Natural killer cell treated with Interleukin-12 subunit alpha and Interleukin-12 subunit beta and Interleukin-15 and Interleukin-18, amount 100 ng/mL, for 72 hours (primary cell): Measurements from ENCODE around the gene PDGFC. TPM values are rescaled to one million over a fixed set of nuclear protein-coding genes. Genes with fewer than 3 reads are reported as not detected.
"Not testable (repeated sequence)": the region's sequence is repeated elsewhere in the genome, so short reads cannot be mapped to it uniquely, and the experiment has no call there.

Experiments
- ATAC-seq, 2 donors: fragments of 150-1000 bp; cut with Tn5 transposase in 1 of 2; sonication (Bioruptor Pico), chemical (Tn5 transposase) in 1 of 2; 2 replicates each; pipeline ENCODE4 v1.10.0; 2021
- DNase-seq: peaks from one replicate; pipeline ENCODE4 v3.0.0; 2022; ENCODE audit warnings: low spot score
- H3K27ac Mint-ChIP-seq, 2 donors: 1 replicate in 1 of 2; 2 replicates in 1 of 2; pipeline ENCODE4 v1.8.0; 2022; ENCODE audit warnings: mixed read lengths in 2 of 2, mild to moderate bottlenecking in 1 of 2, moderate library complexity in 1 of 2
- H3K27me3 Mint-ChIP-seq, 2 donors: 1 replicate in 1 of 2; 2 replicates in 1 of 2; pipeline ENCODE4 v1.8.0; 2022; ENCODE audit warnings: mixed read lengths in 2 of 2
- H3K36me3 Mint-ChIP-seq: one replicate; pipeline ENCODE4 v1.8.0; 2022; ENCODE audit warnings: mixed read lengths
- H3K4me1 Mint-ChIP-seq, 2 donors: 1 replicate in 1 of 2; 2 replicates in 1 of 2; pipeline ENCODE4 v1.8.0; 2022; ENCODE audit warnings: low read depth in 2 of 2, mixed read lengths in 2 of 2, mild to moderate bottlenecking in 1 of 2
- H3K4me3 Mint-ChIP-seq: one replicate; pipeline ENCODE4 v1.8.0; 2022; ENCODE audit warnings: mixed read lengths
- H3K9me3 Mint-ChIP-seq: 2 replicates; pipeline ENCODE4 v1.8.0; 2022; ENCODE audit warnings: mixed read lengths
- total RNA-seq, 2 donors: library from RNA; stranded (reverse); gene quantifications; one replicate each; pipeline ENCODE4 v1.2.3, GENCODE V29; 2022

Gene PDGFC
- total RNA-seq, 2 donors from 2014 or later, result not detected

DNA sequence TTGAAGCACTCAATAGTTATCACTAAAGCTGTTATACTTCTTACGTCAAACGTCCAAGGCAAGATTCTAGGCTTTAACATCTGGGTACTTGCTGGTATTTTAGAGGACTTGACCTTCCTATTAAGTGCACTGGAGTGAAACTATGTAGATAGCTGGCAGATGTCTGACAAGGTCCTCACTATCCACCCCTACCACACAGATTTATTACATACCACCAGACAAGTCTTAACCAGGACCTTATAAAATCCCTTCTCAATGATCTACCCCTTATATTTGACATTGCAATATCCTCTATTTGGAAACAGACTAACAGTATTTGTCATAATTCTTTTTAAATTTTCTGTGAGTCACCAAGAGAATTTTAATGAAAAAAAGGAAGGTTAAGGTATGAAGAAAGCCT, 78.8 kb downstream of the PDGFC start:
- H3K36me3 Mint-ChIP-seq, result no peaks in the 10 kb centered on the region

DNA sequence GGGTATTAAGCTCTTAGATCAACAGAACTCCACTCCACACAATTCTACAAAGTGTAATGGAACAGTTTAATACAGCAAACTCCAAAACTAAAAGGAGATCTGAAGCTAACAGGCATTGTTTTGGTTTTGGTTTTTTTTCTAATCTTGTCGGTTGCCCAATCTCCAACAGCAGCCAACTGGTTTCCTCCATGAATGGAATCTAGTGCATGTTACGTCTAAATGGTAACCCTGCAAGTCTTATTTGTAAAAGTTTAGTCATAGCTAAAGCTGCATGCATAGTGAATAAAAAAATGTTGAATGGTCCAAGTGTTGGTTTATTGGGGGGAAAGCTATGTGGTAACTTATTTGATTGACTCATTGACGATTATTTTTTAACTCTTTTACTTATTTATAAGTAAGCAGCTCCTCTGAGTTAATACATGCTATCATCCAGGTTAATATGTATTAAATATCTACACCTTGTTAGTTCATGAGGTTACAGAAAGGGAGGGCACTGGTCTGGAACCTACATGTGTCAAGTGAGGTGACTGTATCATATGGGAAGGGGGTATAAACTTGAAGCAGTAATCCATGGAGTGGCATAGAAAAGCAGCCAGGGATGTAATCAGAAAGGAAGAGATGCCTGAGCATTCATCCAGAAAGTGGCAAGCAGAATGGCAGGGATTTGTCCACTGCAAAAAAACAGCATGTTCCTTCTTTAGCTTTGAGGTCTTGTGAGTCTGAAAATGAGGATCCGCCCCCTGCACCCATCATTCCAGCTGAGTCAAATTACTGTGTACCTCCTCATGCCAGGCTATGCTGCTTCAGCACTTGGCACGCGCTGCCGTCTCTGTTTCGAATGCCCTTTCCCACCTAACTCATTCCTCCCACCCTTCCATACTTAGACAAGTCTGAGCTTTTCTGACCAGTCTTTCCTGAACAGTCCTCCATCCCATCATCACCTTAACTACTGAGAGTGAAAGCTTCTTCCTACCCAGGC, 81.7 kb downstream of the PDGFC start:
- no peak for ATAC-seq
- Mint-ChIP-seq H3K27ac (no peak overlapping the region), H3K4me1 (no peaks in the 10 kb centered on the region), H3K36me3 (no peaks in the 10 kb centered on the region), H3K4me3 (no peak overlapping the region), H3K9me3 (no peaks in the 10 kb centered on the region), H3K27me3 (no peaks in the 10 kb centered on the region)
- no peak for DNase-seq

More for the DNA sequence above, 78.8 kb downstream of the PDGFC start:
- H3K27ac Mint-ChIP-seq, result no peak overlapping the region
- ATAC-seq, result no peak
- H3K4me3 Mint-ChIP-seq, result no peak overlapping the region
- no peaks in the 10 kb centered on the region for H3K4me1 Mint-ChIP-seq
- no peaks in the 10 kb centered on the region for H3K9me3 Mint-ChIP-seq
- no peak for DNase-seq
- H3K27me3 Mint-ChIP-seq, result no peaks in the 10 kb centered on the region

DNA sequence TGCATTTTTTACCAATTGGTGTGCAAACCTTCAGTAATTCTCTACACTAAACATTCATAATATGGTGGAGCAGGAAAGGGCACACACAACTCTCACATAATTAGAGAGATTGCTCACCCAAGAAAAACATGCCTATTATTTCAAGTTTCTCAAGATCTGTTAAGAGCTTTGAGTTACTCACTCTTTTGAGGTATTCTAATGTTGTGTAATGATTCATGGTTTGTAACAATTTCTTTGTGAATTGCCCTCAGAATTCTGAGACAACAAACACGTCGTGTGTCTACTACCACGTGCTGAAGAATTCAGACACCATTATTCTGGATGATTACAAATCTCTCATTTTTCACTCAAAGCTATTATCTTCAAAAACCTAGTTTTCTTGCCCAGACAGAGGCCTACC, 82.8 kb downstream of the PDGFC start:
- Mint-ChIP-seq H3K4me1 (no peaks in the 10 kb centered on the region), H3K27me3 (no peaks in the 10 kb centered on the region), H3K27ac (no peak overlapping the region), H3K9me3 (no peaks in the 10 kb centered on the region), H3K4me3 (no peak overlapping the region), H3K36me3 (no peaks in the 10 kb centered on the region)
- no peak for ATAC-seq
- DNase-seq, result no peak

DNA sequence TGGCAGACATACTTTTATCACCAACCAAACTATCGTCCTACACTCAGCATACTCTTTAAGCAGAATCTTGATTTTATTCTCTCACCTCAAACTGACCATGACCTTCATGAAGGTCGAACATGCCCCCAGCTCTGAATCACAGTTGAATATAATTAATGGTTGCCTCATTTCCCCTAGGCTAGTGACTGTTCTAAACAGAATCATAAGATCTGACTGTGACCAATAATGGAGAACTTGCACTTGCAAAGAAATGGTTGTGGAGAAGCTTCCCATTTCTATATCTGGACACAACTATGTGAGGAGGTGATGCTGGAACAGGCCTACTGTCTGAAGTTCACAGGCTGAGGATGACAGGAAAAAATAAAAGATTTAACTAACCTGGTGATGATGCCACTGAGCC, 85.1 kb downstream of the PDGFC start:
- H3K4me1 Mint-ChIP-seq, result no peaks in the 10 kb centered on the region
- no peaks in the 10 kb centered on the region for H3K27me3 Mint-ChIP-seq
- H3K36me3 Mint-ChIP-seq, result peaks cover 5% of the 10 kb centered on the region

DNA sequence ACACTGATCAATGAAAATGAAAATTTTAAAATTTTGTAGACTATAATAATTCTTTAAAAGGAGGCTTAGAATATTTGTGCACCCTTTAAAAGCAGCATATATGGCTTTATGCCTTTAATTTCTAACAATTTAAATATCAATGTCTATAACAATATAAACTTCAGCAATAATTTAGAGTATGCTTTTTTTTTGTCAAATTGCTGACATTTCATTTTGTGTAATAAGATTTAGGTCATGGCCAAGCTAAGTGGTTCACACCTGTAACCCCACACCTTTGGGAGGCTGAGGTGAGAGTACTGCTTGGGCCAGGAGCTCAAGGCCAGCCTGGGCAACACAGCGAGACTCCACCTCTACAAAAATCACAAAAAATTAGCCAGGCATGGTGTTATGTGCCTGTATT, 86.2 kb downstream of the PDGFC start:
- no peak overlapping the region for H3K4me3 Mint-ChIP-seq
- H3K9me3 Mint-ChIP-seq, result peaks cover 7% of the 10 kb centered on the region
- H3K36me3 Mint-ChIP-seq, result peaks cover 5% of the 10 kb centered on the region
- ATAC-seq (no peak), DNase-seq (no peak)
- H3K4me1 Mint-ChIP-seq, result no peaks in the 10 kb centered on the region
- H3K27ac Mint-ChIP-seq, result no peak overlapping the region
- no peaks in the 10 kb centered on the region for H3K27me3 Mint-ChIP-seq

More for the DNA sequence above, 85.1 kb downstream of the PDGFC start:
- Mint-ChIP-seq H3K27ac (no peak overlapping the region), H3K4me3 (no peak overlapping the region), H3K9me3 (peaks cover 3% of the 10 kb centered on the region)
- DNase-seq (no peak), ATAC-seq (no peak)

DNA sequence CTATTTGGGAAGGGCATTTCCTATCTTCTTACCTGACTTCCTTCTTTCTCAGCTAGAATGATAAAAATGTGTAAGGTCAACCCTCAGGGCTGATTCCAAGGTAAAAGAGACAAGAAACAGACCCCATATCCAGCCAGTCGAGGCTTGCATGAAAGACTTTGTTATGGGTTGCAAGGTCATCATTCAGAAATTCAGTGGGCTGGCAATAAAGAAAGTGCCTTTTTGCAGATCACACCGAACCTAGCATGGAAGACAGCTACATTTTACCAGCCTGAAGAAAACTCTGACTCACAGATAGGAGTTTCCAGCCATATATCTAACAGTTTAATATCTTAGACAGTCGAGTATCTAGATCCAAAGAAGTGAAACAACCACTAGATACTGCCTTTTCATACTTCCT, 87.4 kb downstream of the PDGFC start:
- Mint-ChIP-seq H3K27ac (no peak overlapping the region), H3K27me3 (no peaks in the 10 kb centered on the region), H3K4me3 (no peak overlapping the region), H3K9me3 (peaks cover 7% of the 10 kb centered on the region), H3K36me3 (peaks cover 5% of the 10 kb centered on the region), H3K4me1 (no peaks in the 10 kb centered on the region)
- DNase-seq, result no peak
- no peak for ATAC-seq

DNA sequence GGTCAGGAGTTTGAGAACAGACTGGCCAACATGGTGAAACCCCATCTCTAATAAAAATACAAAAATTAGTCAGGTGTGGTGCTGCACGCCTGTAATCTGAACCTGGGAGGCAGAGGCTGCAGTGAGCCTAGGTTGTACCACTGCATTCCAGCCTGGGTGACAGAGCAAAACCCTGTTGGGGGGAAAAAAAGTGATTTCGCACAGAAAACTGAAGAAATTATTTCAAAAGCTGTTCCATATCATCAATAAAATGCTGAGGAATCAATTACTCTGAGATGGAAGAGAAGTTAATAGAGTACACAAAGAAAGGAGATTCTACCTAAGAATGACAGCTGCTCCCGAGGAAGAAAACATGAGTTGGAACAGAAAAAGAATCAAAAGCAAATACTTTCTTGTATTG, 95.9 kb downstream of the PDGFC start:
- H3K4me3 Mint-ChIP-seq, result no peak overlapping the region
- no peak for DNase-seq
- no peaks in the 10 kb centered on the region for H3K27me3 Mint-ChIP-seq
- H3K36me3 Mint-ChIP-seq, result no peaks in the 10 kb centered on the region
- no peak for ATAC-seq
- peaks cover 14% of the 10 kb centered on the region for H3K9me3 Mint-ChIP-seq
- no peak overlapping the region for H3K27ac Mint-ChIP-seq
- H3K4me1 Mint-ChIP-seq, result no peaks in the 10 kb centered on the region

DNA sequence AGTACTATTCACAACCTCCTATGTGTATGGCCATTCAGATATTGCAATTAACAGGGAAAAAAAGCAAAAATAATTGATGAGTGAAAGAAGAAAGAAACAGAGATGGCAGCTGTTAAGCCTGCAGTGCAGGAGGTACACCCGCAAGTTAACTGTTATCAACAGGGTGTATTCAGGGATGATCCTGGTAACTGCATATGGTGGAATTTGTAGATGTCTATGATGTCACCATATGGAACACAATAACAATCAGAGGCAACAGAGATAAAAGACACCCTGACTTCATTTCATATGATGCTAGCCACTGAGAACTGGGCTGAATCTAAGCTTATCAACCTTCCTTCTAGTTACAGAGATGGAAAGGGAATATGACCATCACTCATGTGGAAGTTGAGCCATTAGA, 96.5 kb downstream of the PDGFC start:
- H3K4me1 Mint-ChIP-seq, result no peaks in the 10 kb centered on the region
- no peak for DNase-seq
- H3K27ac Mint-ChIP-seq, result no peak overlapping the region
- H3K9me3 Mint-ChIP-seq, result peaks cover 11% of the 10 kb centered on the region
- H3K36me3 Mint-ChIP-seq, result no peaks in the 10 kb centered on the region
- H3K27me3 Mint-ChIP-seq, result no peaks in the 10 kb centered on the region
- ATAC-seq, result no peak
- H3K4me3 Mint-ChIP-seq, result no peak overlapping the region

DNA sequence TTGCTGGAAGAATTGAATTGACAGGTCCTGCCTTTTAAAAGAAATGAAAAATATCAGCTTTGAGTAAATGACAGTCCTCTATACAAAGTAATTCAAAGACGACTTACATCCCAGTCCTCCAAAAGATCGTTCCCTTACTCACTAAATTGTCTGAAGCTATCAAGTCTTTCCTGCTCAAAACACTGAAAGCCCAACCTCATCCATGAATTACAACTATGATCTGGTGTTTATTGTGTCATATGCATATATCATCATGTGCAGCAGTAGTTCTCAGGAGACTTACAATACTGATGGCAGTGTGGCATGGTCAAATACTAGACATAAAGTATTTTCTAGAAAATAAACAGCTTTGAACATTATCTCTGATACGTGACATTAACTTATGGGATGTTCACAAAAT, 97.8 kb downstream of the PDGFC start:
- no peaks in the 10 kb centered on the region for H3K4me1 Mint-ChIP-seq
- H3K9me3 Mint-ChIP-seq, result peaks cover 11% of the 10 kb centered on the region
- ATAC-seq (no peak), DNase-seq (no peak)
- H3K27ac Mint-ChIP-seq, result no peak overlapping the region
- H3K36me3 Mint-ChIP-seq, result no peaks in the 10 kb centered on the region
- no peaks in the 10 kb centered on the region for H3K27me3 Mint-ChIP-seq
- no peak overlapping the region for H3K4me3 Mint-ChIP-seq

DNA sequence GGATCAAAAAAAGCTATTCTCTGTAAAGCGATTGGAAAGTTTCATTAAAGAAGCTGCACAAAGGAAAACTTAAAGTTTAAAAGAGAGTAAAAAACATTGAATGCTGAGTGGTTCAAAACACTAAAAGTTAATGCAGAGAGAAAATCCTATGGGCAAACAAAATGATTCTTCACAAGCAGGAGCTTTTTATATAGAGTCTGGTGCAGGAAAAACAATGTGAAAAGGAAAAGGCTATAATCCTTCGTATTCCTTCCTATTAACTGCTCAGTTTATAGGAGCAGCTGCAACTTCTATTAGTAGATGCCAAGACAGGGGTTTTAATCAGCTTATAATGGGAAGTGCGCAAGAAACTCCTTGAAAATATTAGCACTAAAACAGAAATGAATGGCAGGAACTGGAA, 100.7 kb downstream of the PDGFC start:
- Mint-ChIP-seq H3K27me3 (no peaks in the 10 kb centered on the region), H3K9me3 (peaks cover 9% of the 10 kb centered on the region), H3K36me3 (no peaks in the 10 kb centered on the region), H3K4me1 (no peaks in the 10 kb centered on the region), H3K4me3 (no peak overlapping the region), H3K27ac (no peak overlapping the region)
- DNase-seq, result no peak
- no peak for ATAC-seq

DNA sequence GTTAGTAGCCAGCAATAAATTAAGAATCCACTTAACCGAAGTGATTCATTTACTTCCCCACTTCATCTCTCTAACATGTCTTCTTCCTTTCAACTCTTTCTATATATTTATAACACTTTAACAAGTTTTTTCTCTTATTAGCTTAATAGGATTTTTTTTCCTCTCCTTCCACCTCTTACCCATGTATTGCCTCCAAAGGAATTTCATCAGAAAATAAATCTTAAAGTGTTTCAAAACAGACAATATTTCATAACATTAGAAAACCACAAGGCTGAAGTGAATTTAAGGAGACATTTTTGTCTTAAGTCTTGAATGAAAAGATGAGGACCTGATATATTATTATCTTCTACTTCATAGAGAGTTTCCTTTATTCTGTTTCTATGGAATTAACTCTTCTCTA, 101.5 kb downstream of the PDGFC start:
- H3K27ac Mint-ChIP-seq, result no peak overlapping the region
- no peaks in the 10 kb centered on the region for H3K27me3 Mint-ChIP-seq
- no peaks in the 10 kb centered on the region for H3K36me3 Mint-ChIP-seq
- H3K4me3 Mint-ChIP-seq, result no peak overlapping the region
- peaks cover 7% of the 10 kb centered on the region for H3K9me3 Mint-ChIP-seq
- ATAC-seq, result no peak
- H3K4me1 Mint-ChIP-seq, result no peaks in the 10 kb centered on the region
- no peak for DNase-seq

DNA sequence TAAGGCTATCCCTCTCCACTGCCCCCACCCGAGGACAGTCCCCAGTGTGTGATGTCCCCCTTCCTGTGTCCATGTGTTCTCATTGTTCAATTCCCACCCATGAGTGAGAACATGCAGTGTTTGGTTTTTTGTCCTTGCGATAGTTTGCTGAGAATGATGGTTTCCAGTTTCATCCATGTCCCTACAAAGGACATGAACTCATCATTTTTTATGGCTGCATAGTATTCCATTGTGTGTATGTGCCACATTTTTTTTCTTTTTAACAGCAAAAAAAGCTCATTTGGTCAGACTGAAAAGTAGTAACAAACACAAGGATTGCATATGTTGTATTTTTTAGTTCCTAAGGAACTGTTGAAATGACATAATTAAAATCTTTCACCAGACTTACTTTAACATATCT, 105.5 kb downstream of the PDGFC start:
- not testable (repeated sequence) for H3K4me1 Mint-ChIP-seq, DNase-seq, ATAC-seq, H3K27me3 Mint-ChIP-seq, H3K27ac Mint-ChIP-seq, H3K4me3 Mint-ChIP-seq, H3K9me3 Mint-ChIP-seq, H3K36me3 Mint-ChIP-seq

DNA sequence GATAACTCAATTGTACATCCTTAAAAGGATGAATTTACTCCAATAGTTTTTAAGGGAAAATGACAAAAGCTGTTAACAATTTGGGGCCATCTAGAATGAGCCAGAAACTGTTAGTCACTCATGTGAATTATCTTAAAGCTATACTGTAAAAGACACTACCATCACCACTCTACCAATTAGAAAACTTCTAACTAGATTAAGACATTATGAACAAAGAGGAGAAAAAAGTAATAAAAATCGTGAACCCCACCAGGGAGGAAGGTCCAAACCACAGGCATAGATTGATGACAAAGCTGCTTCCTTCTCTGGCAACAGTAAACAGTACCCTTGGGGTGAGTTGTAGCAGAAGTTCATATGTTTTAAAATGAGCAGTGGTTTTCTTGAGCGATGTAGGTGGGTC, 106.1 kb downstream of the PDGFC start:
- no peak for ATAC-seq
- H3K36me3 Mint-ChIP-seq, result no peaks in the 10 kb centered on the region

DNA sequence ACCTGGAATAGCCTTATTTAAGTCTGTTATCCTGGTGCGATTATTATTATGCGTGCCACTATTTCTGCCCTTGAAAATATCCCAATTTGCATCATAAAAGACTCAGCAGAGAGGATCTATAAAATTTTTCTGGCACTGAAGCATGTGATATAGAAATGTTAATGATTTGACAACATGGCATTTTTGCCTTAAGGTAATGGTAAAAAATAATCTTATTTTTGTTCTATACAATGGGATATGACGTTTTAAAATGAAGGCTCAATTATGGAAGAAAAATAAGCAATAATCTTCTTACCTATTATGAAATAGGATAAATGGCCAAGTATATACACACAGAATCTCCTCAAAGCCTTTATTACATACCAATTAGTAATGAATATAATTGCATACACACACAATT, 113.5 kb downstream of the PDGFC start:
- H3K27me3 Mint-ChIP-seq, result no peaks in the 10 kb centered on the region

More for the DNA sequence above, 106.1 kb downstream of the PDGFC start:
- H3K27ac Mint-ChIP-seq, result no peak overlapping the region
- no peaks in the 10 kb centered on the region for H3K4me1 Mint-ChIP-seq
- no peak overlapping the region for H3K4me3 Mint-ChIP-seq
- no peak for DNase-seq
- no peaks in the 10 kb centered on the region for H3K27me3 Mint-ChIP-seq
- H3K9me3 Mint-ChIP-seq, result peaks cover 3% of the 10 kb centered on the region

DNA sequence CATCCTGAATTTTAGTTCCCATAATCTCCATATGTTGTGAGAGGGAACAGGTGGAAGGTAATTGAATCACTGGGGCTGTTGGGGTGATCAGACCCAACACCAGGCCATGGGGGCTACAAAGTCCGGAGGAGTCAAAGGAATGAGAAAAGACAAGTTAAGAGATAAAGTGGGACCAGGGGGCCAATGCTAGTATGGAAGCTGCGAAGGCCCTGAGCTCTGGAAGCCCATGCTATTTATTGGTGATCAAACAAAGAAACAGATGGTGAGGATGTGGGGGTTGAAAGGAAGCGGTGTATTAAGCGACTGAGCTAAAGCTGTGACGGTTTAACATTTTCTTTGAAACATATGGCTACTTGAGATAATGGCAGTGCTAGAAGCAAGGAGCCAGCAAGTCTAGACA, 132.8 kb downstream of the PDGFC start:
- Mint-ChIP-seq H3K36me3 (peaks cover 5% of the 10 kb centered on the region), H3K4me1 (no peaks in the 10 kb centered on the region), H3K9me3 (peaks cover 24% of the 10 kb centered on the region), H3K27me3 (no peaks in the 10 kb centered on the region), H3K27ac (no peak overlapping the region), H3K4me3 (no peak overlapping the region)
- ATAC-seq (no peak), DNase-seq (no peak)

More for the DNA sequence above, 113.5 kb downstream of the PDGFC start:
- H3K36me3 Mint-ChIP-seq, result no peaks in the 10 kb centered on the region
- ATAC-seq, result no peak
- H3K9me3 Mint-ChIP-seq, result peaks cover 3% of the 10 kb centered on the region
- DNase-seq, result no peak
- no peak overlapping the region for H3K4me3 Mint-ChIP-seq
- H3K27ac Mint-ChIP-seq, result no peak overlapping the region
- H3K4me1 Mint-ChIP-seq, result no peaks in the 10 kb centered on the region
